GM18505 (cell line): ENCODE data around the gene SLX4IP.
A peak's percentile ranks its signal among the peaks of the same experiment; 100 is the strongest.

Experiments used
- ATAC-seq: cut with Tn5 transposase; IDR thresholded peaks from one replicate; pipeline ENCODE4 v1.9.1; 2021; ENCODE audit not compliant: unreplicated experiment
- POLR2A ChIP-seq: IDR thresholded peaks from 4 replicates; pipeline ENCODE4 v1.6.1; 2011; ENCODE audit warnings: borderline replicate concordance; ENCODE audit not compliant: insufficient read depth, insufficient read length; ENCODE audit errors: extremely low read depth

SLX4IP gene

GRCh38 chr20:10644458-10645204 lies 209.5 kb downstream of the SLX4IP start:
- peak; percentile 64 for ATAC-seq
- TF ChIP-seq POLR2A, result no peak

GRCh38 chr20:10645205-10645570 lies 210.1 kb downstream of the SLX4IP start:
- ATAC-seq, result no peak
- TF ChIP-seq POLR2A, result no peak

GRCh38 chr20:10646006-10646405 lies 210.9 kb downstream of the SLX4IP start:
- ATAC-seq, result no peak
- TF ChIP-seq POLR2A, result no peak

GRCh38 chr20:10646886-10647420 lies 211.8 kb downstream of the SLX4IP start:
- no peak for ATAC-seq
- TF ChIP-seq POLR2A, result no peak

GRCh38 chr20:10647471-10647870 lies 212.4 kb downstream of the SLX4IP start:
- no peak for TF ChIP-seq POLR2A
- no peak for ATAC-seq

- TF ChIP-seq POLR2A, result no peak
- ATAC-seq, result no peak
Measured at GRCh38 chr20:10647909-10648308, 212.8 kb downstream of the SLX4IP start.

GRCh38 chr20:10648651-10649050 lies 213.5 kb downstream of the SLX4IP start:
- no peak for TF ChIP-seq POLR2A

GRCh38 chr20:10649080-10649796 lies 214.1 kb downstream of the SLX4IP start:
- no peak for TF ChIP-seq POLR2A
- no peak for ATAC-seq

More at GRCh38 chr20:10648651-10649050, 213.5 kb downstream of the SLX4IP start:
- no peak for ATAC-seq

GRCh38 chr20:10649797-10650160 lies 214.7 kb downstream of the SLX4IP start:
- TF ChIP-seq POLR2A, result no peak
- ATAC-seq, result no peak

GRCh38 chr20:10651227-10651990 lies 216.3 kb downstream of the SLX4IP start:
- TF ChIP-seq POLR2A, result no peak
- ATAC-seq, result no peak

- TF ChIP-seq POLR2A, result no peak
- ATAC-seq, result no peak
Measured at GRCh38 chr20:10652185-10652584, 217.1 kb downstream of the SLX4IP start.

- no peak for TF ChIP-seq POLR2A
- no peak for ATAC-seq
Measured at GRCh38 chr20:10652660-10653261, 217.7 kb downstream of the SLX4IP start.
